IMR-90 (cell line): Measurements from ENCODE around the gene ADAMTS13. TPM values are rescaled to one million over a fixed set of nuclear protein-coding genes. Genes with fewer than 3 reads are reported as not detected.

Source experiments
- ATAC-seq: fragments of 200-7000 bp; cut with Tn5 transposase; 2 replicates; pipeline ENCODE4 v1.9.1; 2020; ENCODE audit warnings: low read depth, mild to moderate bottlenecking, moderate library complexity
- BruUV-seq: library from RNA; stranded (reverse); fragments of 400-500 nt; replicated peaks from 2 replicates; lab custom pipeline; 2021; lab: Mats Ljungman, UMichigan
- CTCF ChIA-PET: fragments of 300-600 bp; formaldehyde crosslinking; extraction: SDS; loops from one replicate; lab custom pipeline; 2021; ENCODE audit warnings: antibody characterized with exemption; lab: Yijun Ruan, JAX
- POLR2A ChIA-PET: fragments of 300-600 bp; sonication (Branson Sonifier 250); formaldehyde crosslinking; loops from one replicate; lab custom pipeline; 2022; ENCODE audit warnings: antibody characterized with exemption; ENCODE audit not compliant: unreplicated experiment; lab: Charles Lee
- DNase-seq: peaks from one replicate; pipeline ENCODE4 v3.0.0; 2013
- H2AFZ ChIP-seq: replicated peaks from 2 replicates; pipeline ENCODE3; 2013; ENCODE audit warnings: low read length, mild to moderate bottlenecking; ENCODE audit not compliant: poor library complexity
- H2AK5ac ChIP-seq: 2 replicates; pipeline ENCODE4 v1.6.1; 2013; ENCODE audit warnings: low read depth, low read length, inconsistent platforms
- H2AK9ac ChIP-seq: replicated peaks from 2 replicates; pipeline ENCODE3; 2013; ENCODE audit warnings: mild to moderate bottlenecking, low read depth, low read length, moderate library complexity; ENCODE audit not compliant: poor library complexity
- H2BK120ac ChIP-seq: 2 replicates; pipeline ENCODE4 v1.6.1; 2013; ENCODE audit warnings: low read depth, low read length, inconsistent platforms
- H2BK15ac ChIP-seq: 3 replicates; pipeline ENCODE4 v1.6.1; 2013; ENCODE audit warnings: low read depth, low read length, inconsistent platforms
- H2BK20ac ChIP-seq: 2 replicates; pipeline ENCODE4 v1.6.1; 2013; ENCODE audit warnings: low read depth, mild to moderate bottlenecking, inconsistent platforms, low read length, moderate library complexity
- H2BK5ac ChIP-seq: 2 replicates; pipeline ENCODE4 v1.6.1; 2013; ENCODE audit warnings: mild to moderate bottlenecking, low read depth, low read length, inconsistent platforms; ENCODE audit not compliant: poor library complexity, severe bottlenecking
- H3K14ac ChIP-seq: replicated peaks from 2 replicates; pipeline ENCODE4 v1.6.1; 2013; ENCODE audit warnings: low read depth, low read length, inconsistent platforms
- H3K18ac ChIP-seq: 2 replicates; pipeline ENCODE4 v1.6.1; 2013; ENCODE audit warnings: low read depth, low read length, control low read depth
- H3K23ac ChIP-seq: 2 replicates; pipeline ENCODE4 v1.6.1; 2013; ENCODE audit warnings: low read depth, low read length, inconsistent platforms
- H3K27ac ChIP-seq: 2 replicates; pipeline ENCODE4 v1.5.1; 2013; ENCODE audit warnings: mild to moderate bottlenecking, control low read depth, low read length; ENCODE audit not compliant: insufficient read depth
- H3K27me3 ChIP-seq: 2 replicates; pipeline ENCODE4 v1.6.1; 2013; ENCODE audit warnings: low read length; ENCODE audit not compliant: control insufficient read depth, insufficient read depth
- H3K36me3 ChIP-seq: 2 replicates; pipeline ENCODE4 v1.6.1; 2013; ENCODE audit warnings: low read length, mixed read lengths; ENCODE audit not compliant: control insufficient read depth, insufficient read depth
- H3K4ac ChIP-seq: 2 replicates; pipeline ENCODE4 v1.6.1; 2013; ENCODE audit warnings: low read depth, low read length, inconsistent platforms
- H3K4me1 ChIP-seq: 2 replicates; pipeline ENCODE4 v1.6.1; 2013; ENCODE audit warnings: low read length, mixed read lengths; ENCODE audit not compliant: control insufficient read depth, insufficient read depth
- H3K4me2 ChIP-seq: 2 replicates; pipeline ENCODE4 v1.6.1; 2013; ENCODE audit warnings: low read depth, mild to moderate bottlenecking, control low read depth, low read length, moderate library complexity
- H3K4me3 ChIP-seq: 2 replicates; pipeline ENCODE4 v1.5.1; 2013; ENCODE audit warnings: low read depth, mild to moderate bottlenecking, control low read depth, low read length, moderate library complexity; ENCODE audit not compliant: insufficient read depth
- H3K56ac ChIP-seq: 2 replicates; pipeline ENCODE4 v1.6.1; 2013; ENCODE audit warnings: low read length, inconsistent platforms; ENCODE audit not compliant: insufficient read depth; ENCODE audit errors: extremely low read depth
- H3K79me1 ChIP-seq, 2 experiments: 2 replicates each; pipeline ENCODE4 v1.6.1; 2013; ENCODE audit warnings: low read length in 2 of 2, inconsistent platforms in 1 of 2, low read depth in 1 of 2
- H3K9ac ChIP-seq: 2 replicates; pipeline ENCODE4 v1.6.1; 2013; ENCODE audit warnings: low read depth, low read length, control low read depth
- H3K9me1 ChIP-seq: 2 replicates; pipeline ENCODE4 v1.6.1; 2013; ENCODE audit warnings: low read length, inconsistent platforms; ENCODE audit not compliant: insufficient read depth
- H3K9me3 ChIP-seq: 2 replicates; pipeline ENCODE4 v1.6.1; 2013; ENCODE audit warnings: low read length; ENCODE audit not compliant: control insufficient read depth, insufficient read depth
- H4K20me1 ChIP-seq: 2 replicates; pipeline ENCODE4 v1.6.1; 2013; ENCODE audit warnings: low read length, inconsistent platforms; ENCODE audit not compliant: insufficient read depth
- H4K5ac ChIP-seq: 2 replicates; pipeline ENCODE4 v1.6.1; 2013; ENCODE audit warnings: mild to moderate bottlenecking, low read depth, low read length, control low read depth
- H4K8ac ChIP-seq, 2 experiments: 2 replicates each; pipeline ENCODE4 v1.6.1; 2013; ENCODE audit warnings: low read depth in 2 of 2, low read length in 2 of 2, control low read depth in 1 of 2, inconsistent platforms in 1 of 2
- H4K91ac ChIP-seq: 2 replicates; pipeline ENCODE4 v1.6.1; 2013; ENCODE audit warnings: low read depth, low read length, inconsistent platforms; ENCODE audit not compliant: insufficient read depth
- MXI1 ChIP-seq: IDR thresholded peaks from 2 replicates; pipeline ENCODE4 v1.6.1; 2012; ENCODE audit warnings: low read depth, mild to moderate bottlenecking, low read length, moderate library complexity, borderline replicate concordance
- NFE2L2 ChIP-seq: fragments of 150-350 bp; IDR thresholded peaks from 2 replicates; pipeline ENCODE4 v1.6.1; 2016; ENCODE audit warnings: low read depth, mild to moderate bottlenecking, low read length
- RFX5 ChIP-seq: IDR thresholded peaks from 2 replicates; pipeline ENCODE4 v1.8.0; 2012; ENCODE audit warnings: low read depth, mild to moderate bottlenecking, low read length, moderate library complexity
- WGBS, 2 experiments: methylation state at CpG; one replicate each; pipeline versions ENCODE4 v1.1.5 to v1.1.7; 2013; ENCODE audit warnings: missing lambda C conversion rate in 2 of 2; ENCODE audit not compliant: insufficient read length in 1 of 2; ENCODE audit errors: extremely low coverage in 2 of 2; 5-methylcytosine and 5-hydroxymethylcytosine counted together
- dilution Hi-C: fragments of 300-500 bp; cut with HindIII; formaldehyde crosslinking; loops from one replicate; pipeline ENCODE4 v1.14.3; 2018; ENCODE audit warnings: low sequenced_read_pairs; ENCODE audit not compliant: unreplicated experiment
- in situ Hi-C: fragments of 300-500 bp; cut with MboI; formaldehyde crosslinking; loops from 3 replicates; pipeline ENCODE4 v1.14.3; 2019; ENCODE audit warnings: low sequenced_read_pairs, inconsistent platforms, mixed read lengths
- intact Hi-C: fragments of 100-400 bp; cut with micrococcal nuclease; formaldehyde crosslinking; loops from 2 replicates; pipeline ENCODE4 v1.10.0; 2022
- polyA plus RNA-seq, 3 experiments: library from polyadenylated mRNA; depleted of rRNA; stranded (reverse); fragments of >200 nt; gene quantifications; 2 replicates each; pipeline ENCODE4 v1.2.3, GENCODE V29; 2012; ENCODE audit warnings: low replicate concordance in 1 of 3
- total RNA-seq: library from RNA; depleted of rRNA; stranded (reverse); fragments of >200 nt; gene quantifications from 2 replicates; pipeline ENCODE4 v1.2.3, GENCODE V29; 2012
- TF ChIP-seq, protein P1 (sequence below): fragments of 150-350 bp; IDR thresholded peaks from 2 replicates; pipeline ENCODE4 v1.6.1; 2017; ENCODE audit warnings: mild to moderate bottlenecking, antibody characterized with exemption, low read length, low read depth

Gene ADAMTS13
- total and polyA plus RNA-seq, 2 of the 4 experiments (the other 2 are of a cell fraction) = 0.18 to 2.8 TPM

DNA sequence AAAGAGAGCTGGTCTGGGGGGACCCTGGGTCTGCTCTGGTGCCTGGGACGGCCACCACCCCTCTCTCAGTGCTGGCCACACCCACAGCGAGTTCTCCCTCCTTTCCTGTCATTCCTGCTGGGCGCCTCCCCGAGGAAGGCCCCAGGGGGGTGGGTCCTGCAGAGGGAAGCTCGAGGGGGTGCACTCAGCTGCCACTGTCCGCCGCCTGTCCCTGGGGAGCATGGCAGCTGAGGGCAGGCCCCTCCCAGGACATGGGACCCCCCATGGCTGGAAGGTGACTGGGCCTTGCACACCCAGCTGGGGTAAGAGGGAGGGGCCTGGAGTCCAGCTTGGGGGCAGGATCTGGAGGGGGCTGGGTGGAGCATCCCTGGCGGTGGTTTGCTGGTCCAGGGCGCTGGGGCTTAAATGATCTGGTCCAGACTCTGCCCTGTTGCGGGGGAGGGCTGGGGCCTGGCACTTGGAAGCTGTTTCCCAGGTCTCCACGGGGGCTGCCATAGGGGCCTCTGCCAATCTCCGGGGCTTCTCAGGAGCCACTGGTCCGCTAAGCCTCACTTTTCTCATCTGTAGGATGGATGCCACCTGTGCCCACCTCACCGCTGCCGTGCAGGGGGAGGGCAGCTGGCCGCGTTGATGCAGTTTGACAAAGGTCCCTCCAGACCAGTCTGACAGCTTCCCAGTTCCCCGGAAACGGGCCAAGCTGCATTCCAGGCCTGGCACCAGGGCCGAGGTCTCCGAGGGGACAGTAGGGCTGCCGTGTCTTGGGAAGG lies 62.7 kb downstream of the ADAMTS13 start:
- no peak for ATAC-seq
- H3K9me1 ChIP-seq = no peaks in the 10 kb centered on the region; the same call in 1 of the 2 replicates
- no peak overlapping the region for H2AK5ac ChIP-seq
- H2BK15ac ChIP-seq = no peak overlapping the region
- no peak overlapping the region for H3K14ac ChIP-seq
- TF ChIP-seq RFX5 (no peak), NFE2L2 (no peak), MXI1 (no peak)
- TF ChIP-seq, protein P1, sequence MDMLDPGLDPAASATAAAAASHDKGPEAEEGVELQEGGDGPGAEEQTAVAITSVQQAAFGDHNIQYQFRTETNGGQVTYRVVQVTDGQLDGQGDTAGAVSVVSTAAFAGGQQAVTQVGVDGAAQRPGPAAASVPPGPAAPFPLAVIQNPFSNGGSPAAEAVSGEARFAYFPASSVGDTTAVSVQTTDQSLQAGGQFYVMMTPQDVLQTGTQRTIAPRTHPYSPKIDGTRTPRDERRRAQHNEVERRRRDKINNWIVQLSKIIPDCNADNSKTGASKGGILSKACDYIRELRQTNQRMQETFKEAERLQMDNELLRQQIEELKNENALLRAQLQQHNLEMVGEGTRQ = no peak
- H3K4ac ChIP-seq = no peak overlapping the region
- H2AK9ac ChIP-seq = no peak overlapping the region
- no peak overlapping the region for H2BK20ac ChIP-seq
- no peak overlapping the region for H3K4me3 ChIP-seq
- no peaks in the 10 kb centered on the region for H3K9me3 ChIP-seq
- H3K79me1 ChIP-seq = no peaks in the 10 kb centered on the region
- H3K27me3 ChIP-seq = peaks cover 3% of the 10 kb centered on the region; the same call in 1 of the 2 replicates
- no peak overlapping the region for H3K4me2 ChIP-seq
- no peak for DNase-seq
- in situ Hi-C loops (loop anchor here (5.0 to 25.0 kb wide), 3 partner anchors 80 to 448 kb away; partner anchors contain the start of gene GTF3C5), intact Hi-C loops (no loop called here), dilution Hi-C loops (no loop called here)
- H3K4me1 ChIP-seq = peaks cover 2% of the 10 kb centered on the region; the same call in 1 of the 2 replicates
- no peaks in the 10 kb centered on the region for H3K36me3 ChIP-seq
- no peak overlapping the region for H4K8ac ChIP-seq
- no peak overlapping the region for H4K5ac ChIP-seq
- POLR2A ChIA-PET = no interaction called here
- H2BK120ac ChIP-seq = no peak overlapping the region
- CTCF ChIA-PET = interaction anchor here (0.6 to 0.8 kb wide), 2 partner anchors 68 to 927 kb away, joined by 3 read pairs; no protein-coding TSS in a partner anchor
- H2BK5ac ChIP-seq = no peak overlapping the region
- H3K18ac ChIP-seq = no peak overlapping the region
- H4K91ac ChIP-seq = no peak overlapping the region
- no peak overlapping the region for H3K27ac ChIP-seq
- 58% methylated on average over 4 of the region's 22 CpGs; no CpG with 5 or more reads in 1 of the 2 experiments for WGBS, 2 experiments
- H4K20me1 ChIP-seq = 0 out of 2 replicates have a peak, but pooled peaks cover 5% of the 10 kb centered on the region
- no peak overlapping the region for H3K56ac ChIP-seq
- BruUV-seq = no TSS peak
- H3K23ac ChIP-seq = no peak overlapping the region
- peak overlapping the region; percentile 32 for H2AFZ ChIP-seq
- no peak overlapping the region for H3K9ac ChIP-seq
